Measurements from ENCODE around the gene TOGARAM1. TPM values are rescaled to one million over a fixed set of nuclear protein-coding genes. Genes with fewer than 3 reads are reported as not detected.
A peak's percentile ranks its signal among the peaks of the same experiment; 100 is the strongest.

TOGARAM1 gene
- total and polyA plus RNA-seq, 2 donors (not counting 3 experiments of a cell fraction or from before 2014, with no cell fraction given) = 4.2 to 13.8 TPM

DNA sequence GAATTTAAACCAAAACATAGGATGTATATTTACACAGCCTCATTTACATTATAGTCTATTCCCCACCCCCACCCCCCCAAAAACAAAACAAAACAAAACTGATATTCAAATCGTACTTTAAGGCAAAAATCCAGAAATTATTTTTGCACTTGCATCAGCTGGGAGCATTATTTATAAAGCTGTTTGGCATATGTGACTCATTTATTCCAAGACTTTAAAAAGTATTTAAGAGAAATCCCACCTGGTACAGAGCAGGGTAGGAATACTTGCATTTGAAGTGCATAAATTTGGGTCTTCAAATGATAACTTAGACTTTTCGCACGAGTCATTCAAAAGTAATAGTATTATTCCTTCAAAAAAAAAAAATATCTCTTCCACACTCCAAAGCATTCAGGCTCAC lies 1.3 kb upstream of the TOGARAM1 start:
- Histone ChIP-seq H3K4me3 (replicated peaks in 1 of 3; ENCODE audit: insufficient read depth in 1 of 3, low read depth in 1 of 3, low read length in 3 of 3) (peak overlapping the region; percentile 45 to 83 (median 71)), H4K20me1 (replicated peaks; ENCODE audit: control insufficient read depth, extremely low read depth, insufficient read depth, low read length) (peaks cover 3% of the 10 kb centered on the region), H3K9me1 (replicated peaks; ENCODE audit: control insufficient read depth, extremely low read depth, insufficient read depth, low read length) (no peaks in the 10 kb centered on the region), H3K4me1 (ENCODE audit: control insufficient read depth, extremely low read depth, insufficient read depth, low read length) (peaks cover 32% of the 10 kb centered on the region), H3K79me2 (ENCODE audit: control insufficient read depth, insufficient read depth, low read length) (peaks cover 74% of the 10 kb centered on the region), H3K9ac (replicated peaks; ENCODE audit: extremely low read depth, insufficient read depth, low read length) (peak overlapping the region; percentile 65), H3K36me3 (ENCODE audit: control insufficient read depth in 2 of 2, extremely low read depth in 1 of 2, insufficient read depth in 2 of 2, low read length in 2 of 2) (no peaks in the 10 kb centered on the region), H2AFZ (ENCODE audit: low read depth, low read length) (no peak overlapping the region), H3K9me3 (replicated peaks; ENCODE audit: control insufficient read depth, insufficient read depth, low read length) (no peaks in the 10 kb centered on the region), H3K27me3 (ENCODE audit: control insufficient read depth in 2 of 2, insufficient read depth in 2 of 2, low read length in 2 of 2) (no peaks in the 10 kb centered on the region), H3K4me2 (ENCODE audit: insufficient read depth, low read length) (peak overlapping the region; percentile 99), H3K27ac (ENCODE audit: insufficient read depth, low read depth, low read length) (peak overlapping the region; percentile 54)
- TF ChIP-seq FOS (IDR thresholded peaks at IDR 0.05; ENCODE audit: borderline replicate concordance, insufficient read depth, low read length) (peak; percentile 3), POLR2AphosphoS5 (IDR thresholded peaks at IDR 0.05; ENCODE audit: insufficient read depth, low read depth, low read length) (no peak), GATA2 (IDR thresholded peaks at IDR 0.05; ENCODE audit: insufficient read depth, insufficient read length, low read depth, low read length) (no peak)
- POLR2A ChIA-PET = interaction anchor here (0.9 kb wide), 1 partner anchor 22 kb away, joined by 6 read pairs; no protein-coding TSS in a partner anchor
- dilution Hi-C loops (cut with MboI; ENCODE audit: extremely low pct_ligation_motif_present, low sequenced_read_pairs) (no loop called here), intact Hi-C loops (cut with micrococcal nuclease) (loop anchor here (1.0 to 5.0 kb wide), 3 partner anchors 48 to 293 kb away; partner anchors contain the start of gene MIS18BP1)
- no peak for DNase-seq (ENCODE audit: low read depth, low spot score)
- FAIRE-seq = no peak
- CTCF ChIA-PET = interaction anchor here (1.4 to 3.5 kb wide), 3 partner anchors 47 to 308 kb away, joined by 4 to 22 read pairs (median 5); partner anchors contain the start of gene MIS18BP1
- no TSS peak for BruUV-seq (replicated peaks)

DNA sequence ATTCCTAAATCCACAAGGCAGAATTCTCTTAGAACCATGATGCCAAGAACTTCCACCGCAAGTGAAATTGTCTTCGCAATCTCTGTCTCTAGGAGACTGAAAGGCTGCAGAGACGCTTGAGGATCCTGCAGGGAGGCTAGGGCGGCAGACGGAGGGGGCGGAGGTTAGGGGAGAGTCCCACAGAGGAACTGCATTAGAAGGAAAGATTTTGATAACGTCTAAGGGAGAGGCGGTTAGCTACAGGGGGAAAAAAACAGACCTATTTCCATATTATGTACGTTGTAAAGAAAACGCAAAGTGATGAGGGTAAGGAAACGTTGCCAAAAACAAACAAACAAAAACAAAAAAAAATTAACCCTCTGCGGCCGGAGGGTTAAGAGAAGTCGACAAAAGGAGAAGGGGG lies 838 bp upstream of the TOGARAM1 start:
- FAIRE-seq (peak; percentile 77), DNase-seq (ENCODE audit: low read depth, low spot score) (peak; percentile 59)
- H3K36me3 ChIP-seq (ENCODE audit: control insufficient read depth in 2 of 2, extremely low read depth in 1 of 2, insufficient read depth in 2 of 2, low read length in 2 of 2) = no peaks in the 10 kb centered on the region
- ChIA-PET POLR2A (interaction anchor here (0.7 to 1.1 kb wide), 3 partner anchors 63 to 292 kb away, joined by 3 to 7 read pairs (median 3); partner anchors contain the start of gene MIS18BP1), CTCF (interaction anchor here (1.0 to 3.5 kb wide), 3 partner anchors 47 to 292 kb away, joined by 3 to 22 read pairs (median 5); partner anchors contain the start of genes FKBP3 and MIS18BP1)
- dilution Hi-C loops (cut with MboI; ENCODE audit: extremely low pct_ligation_motif_present, low sequenced_read_pairs) (no loop called here), intact Hi-C loops (cut with micrococcal nuclease) (loop anchor here (1.0 to 5.0 kb wide), 3 partner anchors 49 to 292 kb away; partner anchors contain the start of gene MIS18BP1)
- H3K79me2 ChIP-seq (ENCODE audit: control insufficient read depth, insufficient read depth, low read length) = peaks cover 72% of the 10 kb centered on the region
- peak overlapping the region; percentile 45 to 83 (median 71) for H3K4me3 ChIP-seq (replicated peaks in 1 of 3; ENCODE audit: insufficient read depth in 1 of 3, low read depth in 1 of 3, low read length in 3 of 3)
- peak overlapping the region; percentile 99 for H3K4me2 ChIP-seq (ENCODE audit: insufficient read depth, low read length)
- TF ChIP-seq GATA2 (IDR thresholded peaks at IDR 0.05; ENCODE audit: insufficient read depth, insufficient read length, low read depth, low read length) (no peak), EZH2 (IDR thresholded peaks at IDR 0.05; ENCODE audit: borderline replicate concordance, low read depth, low read length, severe bottlenecking) (no peak), JUN (IDR thresholded peaks at IDR 0.05; ENCODE audit: borderline replicate concordance, insufficient read depth, insufficient read length, low read depth) (no peak), POLR2AphosphoS5 (IDR thresholded peaks at IDR 0.05; ENCODE audit: insufficient read depth, low read depth, low read length) (no peak), POLR2A (IDR thresholded peaks at IDR 0.05; ENCODE audit: low read depth, low read length) (no peak), FOS (IDR thresholded peaks at IDR 0.05; ENCODE audit: borderline replicate concordance, insufficient read depth, low read length) (no peak), MYC (IDR thresholded peaks at IDR 0.05; ENCODE audit: low read depth, low read length) (no peak)
- TF ChIP-seq, protein P1, sequence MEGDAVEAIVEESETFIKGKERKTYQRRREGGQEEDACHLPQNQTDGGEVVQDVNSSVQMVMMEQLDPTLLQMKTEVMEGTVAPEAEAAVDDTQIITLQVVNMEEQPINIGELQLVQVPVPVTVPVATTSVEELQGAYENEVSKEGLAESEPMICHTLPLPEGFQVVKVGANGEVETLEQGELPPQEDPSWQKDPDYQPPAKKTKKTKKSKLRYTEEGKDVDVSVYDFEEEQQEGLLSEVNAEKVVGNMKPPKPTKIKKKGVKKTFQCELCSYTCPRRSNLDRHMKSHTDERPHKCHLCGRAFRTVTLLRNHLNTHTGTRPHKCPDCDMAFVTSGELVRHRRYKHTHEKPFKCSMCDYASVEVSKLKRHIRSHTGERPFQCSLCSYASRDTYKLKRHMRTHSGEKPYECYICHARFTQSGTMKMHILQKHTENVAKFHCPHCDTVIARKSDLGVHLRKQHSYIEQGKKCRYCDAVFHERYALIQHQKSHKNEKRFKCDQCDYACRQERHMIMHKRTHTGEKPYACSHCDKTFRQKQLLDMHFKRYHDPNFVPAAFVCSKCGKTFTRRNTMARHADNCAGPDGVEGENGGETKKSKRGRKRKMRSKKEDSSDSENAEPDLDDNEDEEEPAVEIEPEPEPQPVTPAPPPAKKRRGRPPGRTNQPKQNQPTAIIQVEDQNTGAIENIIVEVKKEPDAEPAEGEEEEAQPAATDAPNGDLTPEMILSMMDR (IDR thresholded peaks at IDR 0.05; ENCODE audit: extremely low read depth in 1 of 2, insufficient read depth in 1 of 2, low read depth in 1 of 2, low read length in 2 of 2) = no peak
- TF ChIP-seq, protein P2, sequence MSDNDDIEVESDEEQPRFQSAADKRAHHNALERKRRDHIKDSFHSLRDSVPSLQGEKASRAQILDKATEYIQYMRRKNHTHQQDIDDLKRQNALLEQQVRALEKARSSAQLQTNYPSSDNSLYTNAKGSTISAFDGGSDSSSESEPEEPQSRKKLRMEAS (IDR thresholded peaks at IDR 0.05; ENCODE audit: insufficient read depth, insufficient read length) = no peak
- H3K4me1 ChIP-seq (ENCODE audit: control insufficient read depth, extremely low read depth, insufficient read depth, low read length) = peaks cover 33% of the 10 kb centered on the region
- peak overlapping the region; percentile 76 for H2AFZ ChIP-seq (ENCODE audit: low read depth, low read length)
- peak overlapping the region; percentile 54 for H3K27ac ChIP-seq (ENCODE audit: insufficient read depth, low read depth, low read length)
- H3K27me3 ChIP-seq (ENCODE audit: control insufficient read depth in 2 of 2, insufficient read depth in 2 of 2, low read length in 2 of 2) = no peaks in the 10 kb centered on the region
- peaks cover 3% of the 10 kb centered on the region for H4K20me1 ChIP-seq (replicated peaks; ENCODE audit: control insufficient read depth, extremely low read depth, insufficient read depth, low read length)
- no TSS peak for BruUV-seq (replicated peaks)
- peak overlapping the region; percentile 65 for H3K9ac ChIP-seq (replicated peaks; ENCODE audit: extremely low read depth, insufficient read depth, low read length)
- no peaks in the 10 kb centered on the region for H3K9me3 ChIP-seq (replicated peaks; ENCODE audit: control insufficient read depth, insufficient read depth, low read length)
- no peaks in the 10 kb centered on the region for H3K9me1 ChIP-seq (replicated peaks; ENCODE audit: control insufficient read depth, extremely low read depth, insufficient read depth, low read length)

Data from endothelial cell of umbilical vein (primary cell).